DMS79 treated with DMSO at 0.1 percent for 48 hours (cell line): ENCODE data around the gene RLN3.
"Not testable (repeated sequence)": the region's sequence is repeated elsewhere in the genome, so short reads cannot be mapped to it uniquely, and the experiment has no call there.

Source experiments
- DNase-seq: peaks from one replicate; lab custom pipeline; 2025; lab: John Stamatoyannopoulos, UW

Gene RLN3

GRCh38 chr19:13995017-13995728, 32.8 kb upstream of the RLN3 start:
- DNase-seq, result no peak

- no peak for DNase-seq
Measured at GRCh38 chr19:13995878-13996765, 31.8 kb upstream of the RLN3 start.

- no peak for DNase-seq
Measured at GRCh38 chr19:13996928-13997630, 30.9 kb upstream of the RLN3 start.

DNA sequence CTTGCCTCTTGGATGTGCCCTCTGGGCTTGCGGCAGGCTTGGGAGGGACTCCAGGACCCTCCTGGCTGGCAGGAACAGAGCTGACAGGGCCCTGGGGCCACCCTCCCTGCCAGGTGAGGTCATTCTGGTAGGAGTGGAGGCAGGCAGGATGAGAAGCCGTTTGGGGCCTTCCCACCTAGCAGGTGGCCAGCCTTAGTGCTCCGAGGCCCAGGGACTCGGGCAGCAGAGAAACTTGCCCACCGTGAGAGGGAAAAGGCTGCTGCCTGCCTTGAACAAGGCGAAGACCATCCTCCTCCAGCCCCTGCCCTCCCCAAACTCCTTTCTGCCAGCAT, 30.4 kb upstream of the RLN3 start:
- no peak for DNase-seq

GRCh38 chr19:13998426-13998825, 29.5 kb upstream of the RLN3 start:
- DNase-seq, result no peak

DNA sequence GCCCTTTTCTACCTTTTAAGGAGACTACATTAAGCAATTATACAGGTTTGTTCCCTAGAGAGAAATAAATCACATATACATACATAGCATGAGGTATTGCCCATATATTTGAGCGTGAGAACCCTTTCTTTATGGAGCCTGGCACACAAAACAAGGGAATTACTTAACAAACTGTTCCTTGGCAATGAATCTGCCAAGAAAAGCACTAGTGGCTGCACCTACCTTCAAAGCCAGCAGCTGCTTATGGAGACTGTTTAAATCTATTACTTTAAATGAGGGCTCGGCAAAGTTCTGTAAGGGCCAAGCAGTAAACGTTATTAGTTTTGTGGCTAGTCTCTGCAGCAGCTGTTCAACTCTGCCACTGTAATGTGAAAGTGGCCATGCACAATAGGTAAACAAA, 28.9 kb upstream of the RLN3 start:
- DNase-seq, result no peak

GRCh38 chr19:14000691-14001375, 27.1 kb upstream of the RLN3 start:
- DNase-seq, result no peak

DNA sequence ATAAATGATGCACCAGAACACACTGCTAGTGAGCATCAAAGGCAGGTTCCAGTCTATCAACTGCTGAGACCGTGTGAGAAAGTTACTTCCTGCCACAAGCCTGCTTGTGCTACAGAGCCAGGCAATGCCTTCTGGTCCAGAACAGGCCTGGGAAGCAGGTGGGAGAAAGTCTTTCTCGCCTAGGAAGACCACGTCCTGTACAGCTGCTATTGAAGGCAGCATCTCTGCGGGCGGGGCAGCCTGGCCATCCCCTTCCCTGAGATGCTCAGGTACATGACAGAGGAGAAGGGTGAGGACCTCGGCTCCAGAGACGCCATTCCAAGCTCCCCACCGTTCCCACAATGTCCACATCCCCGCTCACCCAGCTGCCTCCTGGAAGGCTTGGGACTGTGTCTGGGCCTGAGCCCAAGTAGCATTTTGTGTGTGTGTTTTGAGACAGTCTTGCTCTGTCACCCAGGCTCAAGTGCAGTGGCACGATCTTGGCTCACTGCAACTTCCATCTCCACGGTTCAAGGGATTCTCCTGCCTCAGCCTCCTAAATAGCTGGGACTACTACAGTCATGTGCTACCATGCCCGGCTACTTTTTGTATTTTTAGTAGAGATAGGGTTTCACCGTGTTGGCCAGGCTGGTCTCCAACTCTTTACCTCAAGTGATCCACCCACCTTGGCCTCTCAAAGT, 25.2 kb upstream of the RLN3 start:
- no peak for DNase-seq

- DNase-seq, result no peak
Measured at GRCh38 chr19:14003251-14004055, 24.5 kb upstream of the RLN3 start.

DNA sequence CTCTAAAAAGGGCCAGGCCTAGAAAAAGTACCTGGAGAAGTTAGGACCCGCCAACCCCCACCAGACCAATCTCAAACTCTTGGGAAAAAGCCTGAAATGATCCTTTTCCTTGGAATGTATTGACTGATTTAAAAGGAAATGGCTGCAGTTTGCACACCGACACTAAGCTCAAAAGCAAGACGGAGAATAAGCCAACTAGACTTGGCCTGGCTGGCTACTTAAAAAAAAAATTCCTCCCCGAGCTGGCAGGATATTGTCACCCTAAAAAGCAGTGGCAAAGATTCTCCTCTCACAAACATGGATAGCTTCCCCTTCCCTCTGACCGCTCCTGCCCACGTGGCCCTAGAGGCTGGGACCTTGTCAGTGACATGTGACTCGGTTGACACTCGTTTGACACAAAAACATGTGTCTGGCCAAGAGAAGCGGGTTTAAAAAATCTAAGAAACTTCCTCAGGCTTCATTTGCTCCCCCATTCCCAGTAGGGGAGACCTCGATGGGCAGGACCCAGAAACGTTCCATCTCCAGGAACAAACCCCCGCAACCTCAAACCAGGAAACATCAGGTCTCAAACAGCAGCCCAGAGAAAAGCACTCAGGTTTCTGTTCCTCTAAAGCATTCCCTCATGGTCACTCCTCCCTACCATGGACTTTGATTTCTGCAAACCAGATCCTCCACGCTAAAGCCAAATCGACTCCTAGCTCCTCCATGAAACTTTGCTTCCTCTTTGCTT, 23.2 kb upstream of the RLN3 start:
- DNase-seq, result no peak

DNA sequence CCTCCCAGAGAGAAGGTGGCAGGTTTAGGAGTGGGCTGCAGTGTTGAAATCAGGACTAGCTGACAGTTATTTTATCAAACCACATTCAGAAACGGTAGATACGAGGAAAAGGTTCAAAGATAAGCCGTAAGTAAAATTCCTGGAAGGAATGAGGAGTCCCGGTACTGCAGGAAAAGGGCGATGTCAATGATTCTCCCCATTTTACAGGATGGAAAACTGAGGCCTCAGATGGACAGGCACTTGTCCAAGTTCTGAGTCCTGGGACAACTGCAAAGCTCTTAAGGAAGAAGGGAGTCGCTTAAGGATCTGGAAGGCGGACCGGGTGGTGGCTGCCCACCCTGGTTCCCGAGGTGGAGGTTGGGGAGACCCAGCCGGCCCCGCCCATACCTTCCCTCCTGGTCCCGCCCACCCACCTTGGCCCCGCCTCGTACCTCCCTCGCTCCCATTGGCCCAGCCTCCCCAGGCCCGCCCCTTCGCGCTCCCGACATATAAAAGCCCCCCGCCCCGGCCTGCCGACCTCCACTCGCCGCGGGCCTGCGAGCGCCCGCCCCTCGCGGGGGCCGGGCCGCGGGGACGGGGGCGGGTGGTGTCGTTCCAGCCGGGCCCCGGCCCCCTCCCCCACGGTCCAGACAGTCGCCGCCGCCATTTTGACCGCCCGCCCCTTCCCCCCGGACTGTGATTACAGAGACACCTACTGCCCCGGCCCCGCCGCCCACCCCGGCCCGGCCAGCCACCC, 22.4 kb upstream of the RLN3 start:
- peak; percentile 48 for DNase-seq

- DNase-seq, result peak; percentile 100
Measured at GRCh38 chr19:14006085-14006765, 21.7 kb upstream of the RLN3 start, which contains the start of gene RFX1. TSS of gene RFX1 (minus strand) at chr19:14006320. CDS start at chr19:13993843, 12,477 bp downstream.

GRCh38 chr19:14006766-14007562, 21.0 kb upstream of the RLN3 start:
- no peak for DNase-seq

DNA sequence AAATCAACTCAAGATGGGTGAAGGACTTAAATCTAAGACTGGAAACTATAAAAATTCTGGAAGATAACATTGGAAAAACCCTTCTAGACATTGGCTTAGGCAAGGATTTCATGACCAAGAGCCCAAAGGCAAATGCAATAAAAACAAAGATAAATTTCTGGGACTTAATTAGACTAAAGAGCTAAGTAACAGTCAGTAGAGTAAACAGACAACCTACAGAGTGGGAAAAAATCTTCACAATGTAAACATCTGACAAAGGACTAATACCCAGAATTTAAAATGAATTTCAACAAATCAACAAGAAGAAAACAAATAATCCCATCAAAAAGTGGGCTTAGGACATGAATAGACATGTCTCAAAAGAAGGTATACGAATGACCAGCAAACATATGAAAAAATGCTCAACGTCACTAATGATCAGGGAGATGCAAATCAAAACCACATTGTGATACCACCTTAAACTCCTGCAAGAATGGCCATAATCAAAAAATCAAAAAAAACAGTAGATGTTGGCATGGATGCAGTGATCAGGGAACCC, 15.5 kb upstream of the RLN3 start:
- DNase-seq, result no peak

DNA sequence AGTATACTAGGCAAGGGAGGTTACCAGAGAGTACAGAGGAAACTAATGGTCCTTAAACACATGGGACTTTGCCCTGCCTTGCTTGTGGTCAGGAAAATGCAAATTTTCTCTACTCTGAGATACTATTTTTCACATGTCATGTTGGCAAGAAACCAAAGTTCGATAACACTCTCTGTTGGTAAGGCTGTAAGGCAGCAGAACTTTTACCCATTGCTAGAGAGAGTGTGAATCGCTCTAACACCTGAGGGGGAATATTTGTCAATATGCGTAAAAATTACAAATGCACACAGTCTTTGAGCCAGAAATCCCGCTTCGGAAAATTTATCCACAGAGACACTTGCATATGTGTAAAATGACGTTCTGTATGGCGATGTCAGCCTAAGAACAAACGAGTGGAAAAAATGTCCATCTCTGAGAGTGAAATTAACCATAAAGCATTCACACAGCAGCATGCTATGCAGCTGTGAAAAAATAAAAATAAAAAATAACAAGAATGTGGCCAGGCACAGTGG, 12.4 kb upstream of the RLN3 start:
- no peak for DNase-seq

DNA sequence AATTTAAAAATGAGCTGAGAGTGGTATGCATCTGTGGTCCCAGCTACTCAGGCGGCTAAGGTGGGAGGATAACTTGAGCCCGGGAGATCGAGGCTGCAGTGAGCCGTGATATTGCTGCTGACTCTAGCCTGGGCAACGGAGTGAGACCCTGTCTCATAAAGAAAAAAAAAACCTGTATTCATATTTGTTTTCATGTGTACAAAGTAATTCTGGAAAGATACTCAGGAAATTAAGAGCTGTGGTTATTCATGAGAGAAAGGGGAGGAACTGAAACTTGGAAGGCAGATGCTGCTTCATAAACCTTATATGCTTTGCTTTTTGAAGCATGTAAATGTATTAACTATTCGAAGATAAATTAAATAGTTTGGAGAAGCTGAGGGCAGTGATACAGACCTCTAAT, 8.8 kb upstream of the RLN3 start:
- no peak for DNase-seq

- not testable (repeated sequence) for DNase-seq
Measured at GRCh38 chr19:14019739-14020138, 8.2 kb upstream of the RLN3 start.
